ENCODE results near the gene AKAP6. TPM values are rescaled to one million over a fixed set of nuclear protein-coding genes. Genes with fewer than 3 reads are reported as not detected.

AKAP6 gene
- total RNA-seq, 1 experiment from 2014 or later, result 1.1 TPM

GRCh38 chr14:32331206-32331605 lies 2.1 kb downstream of the AKAP6 start:
- no peaks in the 10 kb centered on the region for H3K9me3 ChIP-seq (ENCODE audit: control insufficient read depth, low read depth, low read length)
- no peak overlapping the region for H3K18ac ChIP-seq (ENCODE audit: insufficient read length, low read depth, low read length)
- no peak overlapping the region for H3K56ac ChIP-seq (ENCODE audit: insufficient read length, low read depth, low read length)
- no peak overlapping the region for H2BK12ac ChIP-seq (ENCODE audit: insufficient read length, low read depth, low read length)
- no peak overlapping the region for H3K4me3 Mint-ChIP-seq
- no peak overlapping the region for H2AK5ac ChIP-seq (ENCODE audit: insufficient read length, low read length)
- H4K8ac ChIP-seq (replicated peaks; ENCODE audit: insufficient read length, low read depth, low read length), result no peak overlapping the region
- no peak overlapping the region for H2BK15ac ChIP-seq (ENCODE audit: low read depth, low read length)
- no CpG with 5 or more reads among the region's 5 CpGs for WGBS (ENCODE audit: extremely low coverage, insufficient read length, low lambda C conversion rate)
- no peak overlapping the region for H3T11ph ChIP-seq (ENCODE audit: low read length)
- no peaks in the 10 kb centered on the region for H3K79me2 ChIP-seq (ENCODE audit: insufficient read depth, low read length)
- H3K9me3 Mint-ChIP-seq, result peaks cover 0 to 2% of the 10 kb centered on the region in 2 experiments; a peak in 1 of 5 replicates
- no peak for DNase-seq
- no peaks in the 10 kb centered on the region for H3K27me3 Mint-ChIP-seq (ENCODE audit: low read depth)
- H4K5ac ChIP-seq (ENCODE audit: insufficient read length, low read depth, low read length), result no peak overlapping the region
- H3K36me3 Mint-ChIP-seq (ENCODE audit: insufficient read depth in 1 of 3, low read depth in 3 of 3), result no peaks in the 10 kb centered on the region; a peak in 1 of 7 replicates
- H4K91ac ChIP-seq (ENCODE audit: insufficient read length, low read depth, low read length), result no peak overlapping the region
- H2BK120ac ChIP-seq (ENCODE audit: low read depth, low read length, poor library complexity, severe bottlenecking), result no peak overlapping the region
- no peak for TF ChIP-seq CTCF (conservative IDR thresholded peaks at IDR 0.05)
- H4K20me1 ChIP-seq (ENCODE audit: control insufficient read depth, insufficient read depth, insufficient read length), result no peaks in the 10 kb centered on the region
- no peak overlapping the region for H3K9ac ChIP-seq (ENCODE audit: extremely low read depth, insufficient read length, low read length)
- no peak overlapping the region for H3K14ac ChIP-seq (ENCODE audit: insufficient read depth, low read length)
- H3K4me2 ChIP-seq (ENCODE audit: insufficient read depth, insufficient read length, low read length), result no peak overlapping the region
- no peak overlapping the region for H3K4ac ChIP-seq (ENCODE audit: low read depth, low read length)
- peaks cover 5 to 15% of the 10 kb centered on the region in 2 experiments for H3K4me1 Mint-ChIP-seq
- no peak overlapping the region for H2AFZ ChIP-seq (ENCODE audit: low read length)
- H3K23me2 ChIP-seq (ENCODE audit: insufficient read length, low read depth, low read length, poor library complexity, severe bottlenecking), result no peaks in the 10 kb centered on the region
- no peaks in the 10 kb centered on the region for H3K4me1 ChIP-seq (ENCODE audit: insufficient read depth, low read length)
- no peak overlapping the region for H3K23ac ChIP-seq (ENCODE audit: insufficient read length, low read depth, low read length)
- no peak overlapping the region for H2BK20ac ChIP-seq (ENCODE audit: low read depth, low read length, poor library complexity, severe bottlenecking)
- no peak overlapping the region for H3K27ac ChIP-seq (ENCODE audit: insufficient read length, low read depth, low read length)
- no peaks in the 10 kb centered on the region for H3K79me1 ChIP-seq (ENCODE audit: insufficient read depth, low read depth, low read length, poor library complexity, severe bottlenecking)
- H3K27me3 ChIP-seq (ENCODE audit: insufficient read depth, low read length), result no peaks in the 10 kb centered on the region
- H3K27ac Mint-ChIP-seq, result peak overlapping the region in 1 of 3 experiments; percentile 16; a peak in 1 of 7 replicates
- no peak overlapping the region for H2BK5ac ChIP-seq (ENCODE audit: insufficient read length, low read length)

All from H9 (cell line).